AG10803 (cell line): ENCODE results near the gene GMDS.
A peak's percentile ranks its signal among the peaks of the same experiment; 100 is the strongest.

Experiments used
- DNase-seq: peaks from one replicate; pipeline ENCODE4 v3.0.0; 2010; ENCODE audit warnings: low read depth
- H3K4me3 ChIP-seq: 2 replicates; pipeline ENCODE4 v1.5.1; 2011; ENCODE audit warnings: mild to moderate bottlenecking, low read length, control low read depth
- TF ChIP-seq, protein P1 (sequence below): conservative IDR thresholded peaks from 2 replicates; pipeline ENCODE4 v1.5.1; 2011; ENCODE audit warnings: mild to moderate bottlenecking, low read length, control low read depth, inconsistent platforms

GMDS gene

GRCh38 chr6:1821513-1822183, 423.8 kb downstream of the GMDS start:
- H3K4me3 ChIP-seq, result no peak overlapping the region
- TF ChIP-seq, protein P1, sequence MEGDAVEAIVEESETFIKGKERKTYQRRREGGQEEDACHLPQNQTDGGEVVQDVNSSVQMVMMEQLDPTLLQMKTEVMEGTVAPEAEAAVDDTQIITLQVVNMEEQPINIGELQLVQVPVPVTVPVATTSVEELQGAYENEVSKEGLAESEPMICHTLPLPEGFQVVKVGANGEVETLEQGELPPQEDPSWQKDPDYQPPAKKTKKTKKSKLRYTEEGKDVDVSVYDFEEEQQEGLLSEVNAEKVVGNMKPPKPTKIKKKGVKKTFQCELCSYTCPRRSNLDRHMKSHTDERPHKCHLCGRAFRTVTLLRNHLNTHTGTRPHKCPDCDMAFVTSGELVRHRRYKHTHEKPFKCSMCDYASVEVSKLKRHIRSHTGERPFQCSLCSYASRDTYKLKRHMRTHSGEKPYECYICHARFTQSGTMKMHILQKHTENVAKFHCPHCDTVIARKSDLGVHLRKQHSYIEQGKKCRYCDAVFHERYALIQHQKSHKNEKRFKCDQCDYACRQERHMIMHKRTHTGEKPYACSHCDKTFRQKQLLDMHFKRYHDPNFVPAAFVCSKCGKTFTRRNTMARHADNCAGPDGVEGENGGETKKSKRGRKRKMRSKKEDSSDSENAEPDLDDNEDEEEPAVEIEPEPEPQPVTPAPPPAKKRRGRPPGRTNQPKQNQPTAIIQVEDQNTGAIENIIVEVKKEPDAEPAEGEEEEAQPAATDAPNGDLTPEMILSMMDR, result no peak
- DNase-seq, result peak; percentile 97

DNA sequence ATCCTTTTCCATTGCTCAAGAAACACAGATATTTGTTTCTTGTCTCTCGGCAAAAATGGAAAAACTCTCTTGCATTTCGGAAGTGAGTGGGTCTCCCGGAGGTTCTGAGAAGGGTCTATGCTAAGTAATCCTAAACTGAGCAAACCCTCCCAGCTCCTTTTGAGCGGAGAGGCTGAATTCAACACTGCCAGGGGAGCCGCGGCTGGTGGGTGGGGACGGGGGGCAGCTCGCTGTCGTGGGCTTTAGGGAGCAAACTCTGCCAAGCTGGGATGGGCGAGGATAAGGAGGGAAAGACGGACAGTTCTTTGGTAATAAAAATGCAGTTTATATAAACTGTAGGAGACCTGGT, 424.3 kb downstream of the GMDS start:
- peak overlapping the region; percentile 18; the same call in 1 of the 2 replicates for H3K4me3 ChIP-seq
- DNase-seq, result no peak
- TF ChIP-seq, protein P1, result no peak

DNA sequence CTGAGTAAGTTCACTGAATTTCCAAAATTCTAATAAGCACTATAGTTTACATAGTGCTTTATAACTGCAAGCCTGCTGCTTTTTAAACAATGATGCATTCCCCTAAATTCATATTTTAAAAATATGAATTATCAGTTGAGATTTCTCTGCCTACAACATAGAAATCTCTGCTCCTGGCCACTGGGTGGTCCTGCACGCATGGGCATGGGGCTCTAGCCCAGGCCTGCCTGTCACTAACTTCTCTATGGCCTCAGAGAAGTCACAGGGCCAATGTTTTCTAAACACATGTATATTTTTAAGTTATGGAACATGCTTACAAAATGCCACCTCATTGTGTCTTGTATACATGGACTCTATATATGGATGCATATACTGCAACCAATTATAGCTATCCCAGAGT, 424.7 kb downstream of the GMDS start:
- H3K4me3 ChIP-seq, result no peak overlapping the region
- TF ChIP-seq, protein P1, result no peak
- no peak for DNase-seq

GRCh38 chr6:1820165-1820564, 425.2 kb downstream of the GMDS start:
- TF ChIP-seq, protein P1, result no peak
- DNase-seq, result peak; percentile 86
- H3K4me3 ChIP-seq, result no peak overlapping the region

- no peak for DNase-seq
- TF ChIP-seq, protein P1, result no peak
- H3K4me3 ChIP-seq, result no peak overlapping the region
Measured at GRCh38 chr6:1819007-1819406, 426.4 kb downstream of the GMDS start.

GRCh38 chr6:1817033-1817761, 428.2 kb downstream of the GMDS start:
- DNase-seq, result peak; percentile 59
- TF ChIP-seq, protein P1, result no peak
- H3K4me3 ChIP-seq, result no peak overlapping the region
